Peyer's patch (tissue), 4 donors: ENCODE data around the gene ZHX3.

ENCODE experiments used
- CTCF ChIP-seq, 6 experiments: fragments of 450-650 bp in 4 of 6; fragments of 200-600 bp in 2 of 6; sonication (generic) in 1 of 6; IDR thresholded peaks; one replicate each; pipeline ENCODE4 v1.5.1; 2017 to 2019; ENCODE audit warnings: antibody characterized with exemption in 6 of 6, mild to moderate bottlenecking in 3 of 6, moderate library complexity in 1 of 6
- POLR2A ChIP-seq, 2 donors: fragments of 450-650 bp; IDR thresholded peaks; one replicate each; pipeline ENCODE4 v1.5.1; 2017; ENCODE audit warnings: antibody characterized with exemption in 2 of 2, mild to moderate bottlenecking in 2 of 2, moderate library complexity in 2 of 2

DNA sequence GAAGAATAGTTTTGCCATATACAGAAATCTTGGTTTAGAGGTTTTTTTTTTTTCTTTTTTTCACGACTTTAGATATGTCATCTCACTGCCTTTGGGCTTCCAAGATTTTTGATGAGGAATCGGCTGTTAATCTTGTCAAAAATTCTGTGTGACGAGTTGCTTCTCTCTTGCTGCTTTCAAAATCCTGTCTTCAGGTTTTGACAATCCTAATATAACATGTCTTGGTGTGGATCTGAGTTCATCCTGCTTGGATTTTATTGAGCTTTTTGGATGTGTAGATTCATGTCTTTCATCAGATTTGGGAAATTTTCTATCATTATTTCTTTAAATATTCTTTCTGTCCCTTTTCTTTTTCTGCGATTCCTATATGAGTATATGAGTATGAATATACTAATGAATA is 119.1 kb downstream of the ZHX3 start:
- TF ChIP-seq POLR2A (IDR thresholded peaks at IDR 0.05) (no peak), CTCF (IDR thresholded peaks at IDR 0.05) (no peak)
